HPDE6-E6E7 (cell line): ENCODE results near the gene TACC2.
A peak's percentile ranks its signal among the peaks of the same experiment; 100 is the strongest.

ENCODE experiments used
- DNase-seq: peaks from one replicate; pipeline ENCODE4 v3.0.0; 2011; ENCODE audit warnings: missing footprints; ENCODE audit errors: extremely low spot score

Gene TACC2

DNA sequence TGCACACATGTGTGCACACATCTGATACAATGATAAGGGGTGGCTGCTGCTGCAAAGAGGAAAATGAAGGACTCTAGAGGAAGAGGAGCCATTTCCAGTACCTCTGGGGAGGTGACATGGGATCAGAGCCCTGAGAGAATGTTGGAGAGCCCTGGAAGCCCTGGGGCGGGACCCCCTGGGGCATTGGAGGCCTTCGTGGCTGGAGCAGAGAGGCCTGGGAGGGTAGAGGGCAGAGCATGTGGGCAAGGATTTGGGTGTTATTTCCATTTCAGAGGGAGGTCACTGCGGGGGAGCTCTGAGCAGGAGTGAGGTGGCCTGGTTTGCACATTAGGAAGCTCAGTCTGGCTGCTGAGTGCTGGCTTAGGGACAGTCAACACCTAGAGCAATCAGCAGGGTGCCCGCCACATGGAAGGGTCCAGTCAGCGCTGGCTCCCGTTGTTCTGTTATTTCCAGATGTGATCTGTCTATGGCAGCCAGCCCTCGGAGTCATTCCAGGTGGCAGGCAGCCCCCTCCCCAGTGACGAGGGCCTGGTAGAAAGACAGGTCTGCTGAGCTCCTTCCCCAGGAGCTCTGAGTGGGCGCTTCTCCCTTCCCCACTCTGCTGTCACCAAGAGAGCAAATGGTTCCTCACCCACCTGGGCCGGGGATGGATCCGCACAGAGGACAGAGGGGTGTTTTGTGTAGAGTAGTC, 258.0 kb downstream of the TACC2 start:
- DNase-seq: no peak

DNA sequence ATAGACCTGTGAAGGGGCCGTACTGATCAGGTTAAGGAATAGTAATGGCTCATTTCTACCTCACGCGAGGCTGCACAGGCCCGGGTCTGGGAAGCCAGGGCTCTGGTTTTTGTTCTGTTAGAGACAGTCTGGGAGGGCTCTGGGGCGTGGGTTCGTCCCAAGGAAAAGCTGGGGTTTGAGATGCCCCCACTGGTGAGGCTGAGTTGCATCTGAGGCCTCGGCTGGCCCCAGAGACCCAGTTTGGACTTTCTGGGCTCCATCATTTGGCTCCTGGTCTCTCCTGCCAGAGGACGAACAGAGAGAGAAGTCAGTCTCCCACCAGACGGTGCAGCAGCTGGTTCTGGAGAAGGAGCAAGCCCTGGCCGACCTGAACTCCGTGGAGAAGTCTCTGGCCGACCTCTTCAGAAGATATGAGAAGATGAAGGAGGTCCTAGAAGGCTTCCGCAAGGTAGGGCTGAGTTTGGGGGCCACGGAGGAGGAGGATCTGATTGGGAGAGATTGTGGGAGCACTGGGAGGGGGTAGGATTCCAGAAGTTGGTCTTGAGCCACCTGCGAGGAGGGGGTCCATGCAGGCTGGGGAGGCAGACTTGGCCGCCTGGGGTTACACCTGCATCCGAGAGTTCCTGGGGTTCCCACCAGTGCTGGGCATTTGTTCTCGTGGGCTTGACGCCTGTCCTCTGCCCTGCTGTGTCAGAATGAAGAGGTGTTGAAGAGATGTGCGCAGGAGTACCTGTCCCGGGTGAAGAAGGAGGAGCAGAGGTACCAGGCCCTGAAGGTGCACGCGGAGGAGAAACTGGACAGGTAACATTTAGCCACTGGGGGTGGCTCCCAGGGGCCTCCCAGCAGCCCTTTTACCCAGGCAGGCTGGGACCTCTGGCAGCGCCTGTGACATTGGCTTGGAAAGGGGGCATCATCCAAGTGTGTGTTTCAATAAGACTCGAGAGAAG, 259.7 kb downstream of the TACC2 start:
- no peak for DNase-seq

DNA sequence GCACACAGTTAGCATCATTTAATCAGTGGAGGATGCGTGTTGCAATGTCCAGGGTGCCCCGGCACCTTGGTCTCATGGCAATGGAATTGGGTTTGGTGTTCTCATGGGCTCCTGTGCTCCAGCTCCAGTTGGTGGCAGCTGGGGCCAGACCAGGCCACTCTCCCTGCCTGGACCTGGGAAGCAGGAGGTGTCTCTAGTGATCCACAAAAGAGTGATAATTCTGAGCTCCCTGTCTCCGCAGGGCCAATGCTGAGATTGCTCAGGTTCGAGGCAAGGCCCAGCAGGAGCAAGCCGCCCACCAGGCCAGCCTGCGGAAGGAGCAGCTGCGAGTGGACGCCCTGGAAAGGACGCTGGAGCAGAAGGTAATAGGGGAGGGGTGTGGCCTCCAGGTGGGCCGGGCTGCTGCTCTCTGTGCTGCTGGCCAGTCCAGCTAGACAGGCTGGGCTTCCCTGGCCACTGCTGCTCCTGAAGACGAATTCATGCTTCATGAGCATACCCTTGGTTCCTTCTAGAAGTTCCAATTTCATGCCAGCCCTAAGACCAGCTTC, 260.4 kb downstream of the TACC2 start:
- no peak for DNase-seq

DNA sequence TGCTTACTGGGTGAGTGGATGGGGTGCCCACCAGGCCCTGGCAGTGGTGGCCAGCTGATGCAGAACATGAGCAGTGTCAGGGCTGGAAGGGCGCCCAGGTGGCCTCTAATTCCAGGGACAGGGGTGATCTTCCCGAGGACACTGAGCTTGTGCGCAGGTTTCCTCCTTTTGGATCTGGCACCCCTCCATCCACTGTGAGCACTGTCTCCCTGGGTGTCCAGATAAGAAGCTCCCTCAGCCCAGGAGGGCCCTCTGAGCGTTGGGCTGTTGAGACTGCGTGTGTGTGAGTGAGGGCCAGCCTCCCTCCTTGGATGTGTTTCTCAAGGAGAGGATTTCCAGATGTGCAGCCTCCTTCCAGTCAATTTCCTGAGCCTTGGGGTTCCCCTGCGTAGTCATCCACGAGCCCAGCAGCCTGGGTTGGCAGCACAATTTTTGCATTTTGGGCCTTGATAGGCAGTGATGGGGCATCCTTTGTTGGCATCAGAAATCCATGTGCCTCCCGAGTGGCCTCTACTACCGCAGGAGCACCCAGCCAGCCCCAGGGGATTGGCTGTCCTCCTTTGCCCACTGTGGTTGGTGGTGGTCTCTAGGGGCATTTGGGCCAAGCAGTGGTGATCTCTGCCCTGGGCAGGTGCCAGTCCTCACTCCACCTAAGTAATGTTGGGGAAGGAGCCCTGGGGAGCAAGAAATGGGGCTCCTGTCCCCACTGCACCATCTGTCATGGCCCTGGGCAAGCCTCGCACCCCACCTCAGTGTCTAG, 261.2 kb downstream of the TACC2 start:
- no peak for DNase-seq

DNA sequence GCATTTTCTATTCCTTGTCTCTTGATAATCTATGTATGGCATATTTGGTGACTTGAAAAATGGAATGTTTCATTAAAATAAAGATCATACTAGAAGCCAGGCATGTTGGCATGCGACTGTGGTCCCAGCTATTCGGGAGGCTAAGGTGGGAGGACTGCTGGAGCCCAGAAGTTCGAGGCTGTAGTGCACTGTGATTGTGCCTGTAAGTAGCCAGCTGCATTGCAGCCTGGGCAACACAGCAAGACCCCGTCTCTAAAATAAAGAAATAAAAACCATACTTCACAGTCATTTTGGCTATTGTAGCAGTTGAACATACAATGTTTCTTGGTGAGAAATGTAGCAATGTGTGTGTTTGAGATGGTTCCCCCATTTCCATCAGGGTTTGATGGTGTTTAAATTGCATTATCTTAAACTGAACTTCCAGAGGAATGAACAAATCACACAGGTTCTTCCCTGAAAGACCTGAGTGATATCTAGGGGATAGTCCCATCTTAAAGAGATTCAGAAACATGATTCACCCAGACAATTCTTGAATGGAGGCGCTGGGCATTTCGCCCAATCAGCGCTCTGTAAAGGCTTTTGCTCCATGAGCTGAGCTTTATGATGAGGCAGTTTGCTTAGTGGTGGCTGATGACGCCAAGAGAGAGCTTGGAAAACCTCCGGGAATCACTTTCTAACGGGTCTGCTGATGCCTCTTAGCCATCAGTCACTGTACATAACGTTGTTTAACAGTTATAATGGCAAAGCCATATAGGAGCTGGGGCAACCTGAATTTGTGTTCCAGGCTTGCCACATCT, 262.7 kb downstream of the TACC2 start:
- no peak for DNase-seq

DNA sequence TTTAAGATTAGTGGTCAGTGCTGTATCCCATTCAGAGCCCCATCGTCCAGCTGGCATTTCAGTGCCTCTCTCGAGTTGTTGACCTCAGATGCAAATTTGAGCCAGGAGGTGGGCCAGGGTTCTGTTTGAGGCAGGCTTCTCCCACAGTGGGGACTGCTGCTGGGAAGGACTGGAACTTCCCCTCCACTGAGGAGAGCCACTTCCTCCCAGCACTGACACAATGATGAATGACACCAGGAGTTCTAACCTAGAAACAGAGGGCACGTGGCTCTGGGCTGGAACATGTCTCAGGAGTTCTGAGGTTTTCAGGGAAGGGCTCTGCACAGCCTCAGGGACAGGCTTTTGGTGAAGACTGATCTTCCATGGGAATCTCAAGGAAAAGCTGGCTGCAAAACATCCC, 263.8 kb downstream of the TACC2 start:
- DNase-seq: no peak

DNA sequence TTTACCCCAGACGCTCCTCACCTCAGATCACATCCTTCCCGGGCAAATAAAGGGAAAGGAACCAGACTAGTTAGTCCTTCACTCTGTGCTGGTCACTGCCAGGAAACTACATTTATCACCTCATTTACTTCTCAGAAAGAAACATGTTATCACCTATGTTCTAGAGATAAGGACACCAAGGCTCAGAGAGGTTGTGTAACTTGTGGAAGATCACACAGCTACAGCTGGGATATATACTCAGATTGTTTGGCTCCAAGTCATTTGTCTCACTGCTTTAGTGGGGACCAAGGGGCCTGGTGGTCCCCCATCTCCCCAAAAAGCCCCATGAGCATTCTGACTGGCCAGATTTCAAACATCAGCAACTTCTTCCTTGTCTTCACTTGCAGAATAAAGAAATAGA, 264.6 kb downstream of the TACC2 start:
- no peak for DNase-seq

DNA sequence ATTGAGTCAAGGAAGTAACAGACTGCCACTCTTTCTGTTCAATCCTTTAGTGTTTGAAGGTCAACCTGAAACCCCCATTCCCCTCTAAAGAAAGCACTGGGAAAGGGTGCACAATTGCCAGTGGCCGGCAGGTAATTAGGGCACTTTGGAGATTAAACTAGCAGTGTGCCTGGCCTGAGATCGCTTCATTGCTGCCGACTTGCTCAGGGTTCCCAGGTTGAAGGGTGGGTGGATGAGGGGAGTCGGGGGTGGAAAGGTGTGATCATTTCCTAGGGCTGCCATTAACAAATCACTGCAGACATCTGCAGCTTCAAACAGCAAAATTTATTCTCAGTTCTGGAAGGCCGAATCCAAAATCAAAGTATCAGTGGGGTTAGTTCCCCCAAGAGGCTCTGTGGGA, 265.9 kb downstream of the TACC2 start:
- DNase-seq: no peak

DNA sequence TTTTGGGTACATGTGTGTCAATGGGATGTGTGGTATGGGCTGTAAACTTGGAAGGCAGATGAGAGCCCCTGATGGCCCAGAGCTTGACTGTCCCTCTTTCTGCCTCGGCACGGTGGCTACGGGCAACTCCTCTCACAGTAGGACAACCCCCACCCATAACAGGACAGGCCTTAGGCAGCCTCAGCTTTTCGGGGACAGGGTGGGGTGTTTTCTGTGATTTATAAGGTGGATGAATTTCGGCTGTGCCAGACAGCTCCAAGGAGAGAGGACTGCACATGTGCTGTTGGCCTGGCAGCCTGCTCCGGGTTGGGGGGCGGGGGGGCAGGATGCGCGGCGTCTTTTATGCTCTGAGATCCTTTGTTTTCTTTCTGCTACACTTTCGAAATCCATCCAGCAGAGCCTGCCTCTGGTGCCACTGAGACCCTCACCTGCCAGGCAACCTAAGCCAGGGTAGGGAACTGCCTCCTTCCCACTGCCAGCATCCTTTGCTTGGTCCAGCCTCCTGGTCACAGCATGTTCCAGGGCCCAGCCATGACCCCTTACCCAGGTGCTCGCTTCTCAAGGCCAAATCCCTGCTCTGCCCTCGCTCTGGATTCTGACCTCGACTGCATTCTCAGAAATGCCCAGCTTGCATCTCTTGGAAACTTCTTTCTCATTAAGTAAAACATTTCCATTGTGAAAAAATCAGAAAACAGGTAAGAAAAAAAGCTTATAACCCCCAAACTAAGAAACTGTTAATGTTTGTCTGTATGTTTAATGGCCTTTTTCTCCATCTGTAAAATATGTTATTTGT, 266.7 kb downstream of the TACC2 start:
- no peak for DNase-seq

DNA sequence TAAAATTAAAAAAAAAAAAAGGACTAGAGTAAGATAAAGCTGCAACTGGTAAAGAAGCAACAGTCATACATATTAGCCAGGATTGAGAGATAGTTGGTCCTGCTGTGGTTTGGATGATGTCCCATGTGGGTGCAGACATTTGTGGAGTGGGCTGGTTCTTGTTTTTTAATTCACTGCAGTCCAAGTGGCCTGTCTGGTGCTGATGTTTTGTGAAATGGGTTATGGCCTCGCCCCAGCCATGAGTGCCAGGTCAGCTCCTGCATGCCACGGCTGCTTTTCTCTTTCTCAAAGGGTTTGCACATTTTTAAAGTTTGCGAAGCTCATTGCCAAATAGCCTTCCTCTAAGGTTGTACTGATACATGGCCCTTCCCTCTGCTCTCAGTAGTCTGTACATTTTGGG, 268.1 kb downstream of the TACC2 start:
- no peak for DNase-seq

DNA sequence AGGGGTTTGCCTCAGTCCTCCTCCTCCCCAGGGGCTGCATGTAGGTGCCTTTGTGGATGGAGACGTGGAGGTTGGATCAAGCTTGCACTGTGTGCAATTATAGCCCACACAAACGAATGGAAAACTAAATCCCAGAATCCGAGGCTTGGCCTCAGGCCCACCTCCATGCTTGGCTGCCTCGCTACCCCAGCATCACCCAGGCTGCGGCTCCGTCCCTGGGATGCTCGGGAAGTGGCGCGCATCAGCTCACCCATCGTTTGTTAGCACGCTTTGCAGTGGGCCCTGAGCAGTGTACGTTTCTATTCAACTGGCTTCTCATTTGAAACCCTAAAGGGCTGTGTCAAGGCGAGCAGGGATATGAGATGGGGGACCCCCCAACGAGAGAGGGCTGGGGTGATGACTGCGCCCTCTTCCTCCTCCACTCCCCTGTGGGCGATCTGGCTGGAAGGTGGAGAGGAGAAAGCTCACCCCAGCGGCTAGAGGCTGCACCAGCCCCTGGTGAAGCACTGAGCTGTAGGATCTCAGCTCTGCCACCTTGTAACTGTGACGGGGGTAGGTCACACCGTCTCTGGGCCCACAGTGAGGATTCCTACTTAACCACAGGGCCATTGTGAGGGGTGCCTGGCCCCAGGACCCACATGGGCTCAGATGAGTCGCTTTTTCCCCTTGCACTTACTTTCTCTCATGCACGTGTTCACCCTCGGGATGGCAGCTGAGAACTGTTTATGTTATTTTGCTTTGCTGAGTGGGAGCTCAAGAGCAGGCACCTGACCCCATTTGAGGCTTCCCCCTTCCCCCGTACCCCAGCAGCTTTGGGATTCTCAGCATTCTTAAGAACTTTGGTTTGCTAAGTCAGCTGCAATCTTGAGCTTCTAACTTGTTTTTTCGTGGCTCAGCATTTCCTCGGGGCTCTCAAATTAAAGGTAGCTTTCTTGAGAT, 269.4 kb downstream of the TACC2 start:
- no peak for DNase-seq

DNA sequence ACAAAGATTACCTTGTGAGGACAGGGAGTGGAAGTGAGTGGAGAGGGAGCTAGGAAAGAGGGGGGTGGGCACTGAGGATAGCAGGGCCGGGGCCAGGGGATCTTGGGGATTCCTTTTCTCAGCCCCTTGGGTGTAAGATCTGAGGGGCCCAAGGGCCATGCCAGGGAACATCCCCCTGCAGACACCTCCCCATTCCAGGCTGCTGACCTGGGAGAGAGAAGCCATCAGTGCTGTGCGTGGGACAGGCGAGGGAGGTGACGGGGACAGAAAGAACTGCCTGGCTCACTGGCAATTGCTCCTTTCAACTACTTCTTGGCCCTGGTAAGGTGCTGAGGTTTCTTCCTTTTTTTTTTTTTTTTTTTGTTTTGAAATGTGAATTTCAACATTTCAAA, 270.1 kb downstream of the TACC2 start:
- DNase-seq: no peak

DNA sequence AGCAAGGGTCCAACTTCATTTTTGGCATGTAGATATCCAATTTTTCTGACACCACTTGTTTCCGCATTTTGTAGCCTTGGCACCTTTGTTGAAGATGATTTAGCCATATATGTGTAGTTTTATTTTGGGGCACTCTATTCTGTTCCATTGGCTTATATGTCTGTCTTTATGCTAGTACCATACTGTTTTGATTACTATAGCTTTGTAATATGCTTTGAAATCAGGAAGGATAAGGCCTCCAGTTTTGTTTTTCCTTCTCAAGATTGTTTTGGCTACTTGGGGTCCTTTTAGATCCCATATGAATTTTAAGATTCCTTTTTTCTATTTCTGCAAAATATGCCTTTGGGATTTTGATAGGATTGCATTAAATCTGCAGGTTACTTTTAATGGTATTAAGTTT, 272.6 kb downstream of the TACC2 start:
- no peak for DNase-seq

DNA sequence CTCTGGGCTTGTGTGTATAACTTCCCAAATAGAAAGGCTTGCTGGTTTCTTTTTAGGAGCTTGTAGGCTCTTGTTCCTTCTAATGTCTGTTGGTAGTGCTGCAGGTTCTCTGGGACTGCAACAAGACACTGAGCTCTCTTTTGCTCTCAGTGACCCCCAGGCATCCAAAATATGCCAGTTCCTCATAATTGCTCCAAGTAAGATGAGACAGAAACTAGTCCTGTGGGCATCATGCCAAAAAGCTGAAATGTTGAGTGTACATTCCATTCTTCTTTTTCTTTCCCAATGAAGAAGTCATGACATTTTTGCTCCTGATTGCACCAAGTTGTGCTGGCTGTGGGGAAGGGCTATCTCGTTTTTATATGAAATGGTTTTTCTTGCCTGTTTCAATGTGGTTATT, 275.0 kb downstream of the TACC2 start:
- DNase-seq: no peak

DNA sequence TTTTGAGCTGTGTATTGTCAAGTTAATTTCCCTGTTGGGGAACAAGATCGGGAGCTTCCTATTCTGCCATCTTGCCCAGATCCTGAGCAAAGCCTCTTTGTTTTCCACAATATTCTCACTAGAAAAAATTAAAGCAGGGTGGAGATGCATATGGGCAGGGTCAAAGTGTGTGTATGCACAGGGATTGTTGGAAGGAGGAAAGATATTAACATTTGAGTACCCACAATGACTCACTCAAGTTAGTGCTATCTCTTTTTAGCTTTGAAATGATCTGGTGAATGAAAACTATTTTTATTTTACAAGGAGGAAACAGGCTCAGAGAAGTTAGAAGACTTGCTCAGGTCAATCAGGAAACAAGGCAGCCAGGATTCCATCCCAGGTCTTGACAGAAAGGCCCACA, 275.5 kb downstream of the TACC2 start:
- DNase-seq: no peak

DNA sequence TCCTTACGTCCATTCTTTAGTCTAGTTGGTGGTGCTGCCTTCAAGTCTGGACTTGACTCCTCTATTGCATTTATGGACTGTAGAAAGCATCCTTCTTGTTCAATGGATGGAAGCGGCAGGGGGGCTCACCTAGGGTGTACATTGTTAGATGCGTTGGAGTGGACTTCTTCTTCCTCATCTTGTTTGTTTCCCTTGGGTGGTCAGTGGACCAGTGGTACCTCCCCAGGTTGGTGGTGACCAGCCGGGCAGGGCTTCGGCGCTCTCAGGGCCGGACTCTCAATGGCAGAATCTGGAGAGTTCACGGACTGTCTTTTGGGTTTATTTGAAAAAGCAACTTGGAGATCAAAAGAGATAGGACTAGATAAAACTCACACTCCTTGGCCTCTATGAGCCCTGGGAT, 276.0 kb downstream of the TACC2 start:
- no peak for DNase-seq

DNA sequence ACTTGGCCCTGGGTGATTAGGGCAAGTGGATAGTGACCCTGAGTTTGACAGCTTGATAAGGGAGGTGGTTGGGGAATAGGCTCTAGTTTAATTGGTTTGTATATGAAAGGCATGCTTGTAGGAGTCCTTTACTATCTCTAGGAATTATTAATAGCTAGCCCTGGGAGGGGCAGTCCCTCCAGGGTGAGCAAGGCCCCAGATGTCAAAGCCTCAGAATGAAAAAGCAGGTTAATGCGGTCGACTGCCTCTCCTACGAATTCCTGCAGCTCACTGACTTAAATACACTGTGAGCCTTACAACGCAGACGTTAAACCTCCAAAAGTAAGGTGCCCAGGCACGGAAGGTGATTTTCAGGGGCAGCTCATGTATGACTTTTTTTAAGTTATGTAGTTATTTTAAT, 276.9 kb downstream of the TACC2 start:
- DNase-seq: no peak

DNA sequence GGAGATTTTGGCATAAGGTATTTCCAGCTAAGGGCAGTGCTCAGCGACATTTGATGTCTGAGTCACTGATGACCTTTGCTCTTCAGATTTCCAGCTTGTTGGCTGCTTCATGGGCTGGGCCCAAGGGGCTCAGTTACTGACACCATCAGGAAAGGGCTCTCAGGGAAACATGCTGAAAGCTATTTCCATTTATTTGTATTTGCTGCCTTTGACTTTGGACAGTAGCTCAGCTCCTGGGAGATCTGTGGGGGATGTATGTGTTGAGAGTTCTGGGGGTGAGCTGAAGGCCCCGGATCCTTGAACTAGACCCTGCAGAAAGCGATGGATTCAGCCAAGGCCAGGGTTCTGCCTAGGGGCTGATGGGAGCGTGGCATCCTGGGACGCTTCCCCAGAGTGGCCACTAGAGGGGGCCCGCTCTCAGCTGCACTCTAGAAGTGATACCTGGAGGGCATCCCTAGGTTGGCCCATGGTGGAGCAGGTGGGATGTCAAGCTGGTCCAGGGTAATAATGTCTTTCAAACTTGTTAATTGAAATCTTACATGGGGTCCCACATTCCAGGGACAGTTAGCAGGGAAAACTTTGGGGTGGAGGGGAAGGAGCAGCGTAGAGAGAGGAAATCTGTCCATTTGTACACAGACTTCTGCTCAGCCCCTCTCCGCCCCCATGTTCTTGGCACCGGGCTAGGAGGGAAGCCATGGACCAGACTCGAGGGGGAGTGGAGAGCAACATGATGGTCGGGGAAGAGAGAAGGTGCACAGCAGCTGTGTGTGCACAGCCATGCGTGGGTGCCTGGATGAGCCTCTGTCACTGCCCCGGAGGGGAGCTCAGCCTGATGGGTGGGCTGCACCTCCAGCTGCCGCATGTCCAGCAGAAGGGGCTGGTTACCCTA, 279.1 kb downstream of the TACC2 start:
- DNase-seq: peak; percentile 75
